Body of pancreas (tissue), 4 donors: ENCODE results near the gene RIMKLA.

Experiments used
- POLR2A ChIP-seq, 3 donors: fragments of 450-650 bp; IDR thresholded peaks; one replicate each; pipeline ENCODE4 v1.6.1; 2016; ENCODE audit warnings: antibody characterized with exemption in 3 of 3, mild to moderate bottlenecking in 2 of 3
- TF ChIP-seq, protein P1 (sequence below), 7 experiments: fragments of 450-650 bp in 4 of 7; fragments of 200-600 bp in 3 of 7; sonication (generic) in 3 of 7; IDR thresholded peaks; one replicate each; pipeline ENCODE4 v1.5.1; 2016 to 2019; ENCODE audit warnings: antibody characterized with exemption in 7 of 7

DNA sequence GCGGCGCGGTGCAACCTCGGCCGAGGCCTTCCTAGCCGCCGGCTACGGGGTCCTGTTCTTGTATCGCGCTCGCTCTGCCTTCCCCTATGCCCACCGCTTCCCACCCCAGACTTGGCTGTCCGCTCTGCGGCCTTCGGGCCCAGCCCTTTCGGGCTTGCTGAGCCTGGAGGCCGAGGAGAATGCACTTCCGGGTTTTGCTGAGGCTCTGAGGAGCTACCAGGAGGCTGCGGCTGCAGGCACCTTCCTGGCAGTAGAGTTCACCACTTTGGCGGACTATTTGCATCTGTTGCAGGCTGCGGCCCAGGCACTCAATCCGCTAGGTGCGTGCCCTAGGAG, 76.1 kb downstream of the RIMKLA start:
- TF ChIP-seq, protein P1, sequence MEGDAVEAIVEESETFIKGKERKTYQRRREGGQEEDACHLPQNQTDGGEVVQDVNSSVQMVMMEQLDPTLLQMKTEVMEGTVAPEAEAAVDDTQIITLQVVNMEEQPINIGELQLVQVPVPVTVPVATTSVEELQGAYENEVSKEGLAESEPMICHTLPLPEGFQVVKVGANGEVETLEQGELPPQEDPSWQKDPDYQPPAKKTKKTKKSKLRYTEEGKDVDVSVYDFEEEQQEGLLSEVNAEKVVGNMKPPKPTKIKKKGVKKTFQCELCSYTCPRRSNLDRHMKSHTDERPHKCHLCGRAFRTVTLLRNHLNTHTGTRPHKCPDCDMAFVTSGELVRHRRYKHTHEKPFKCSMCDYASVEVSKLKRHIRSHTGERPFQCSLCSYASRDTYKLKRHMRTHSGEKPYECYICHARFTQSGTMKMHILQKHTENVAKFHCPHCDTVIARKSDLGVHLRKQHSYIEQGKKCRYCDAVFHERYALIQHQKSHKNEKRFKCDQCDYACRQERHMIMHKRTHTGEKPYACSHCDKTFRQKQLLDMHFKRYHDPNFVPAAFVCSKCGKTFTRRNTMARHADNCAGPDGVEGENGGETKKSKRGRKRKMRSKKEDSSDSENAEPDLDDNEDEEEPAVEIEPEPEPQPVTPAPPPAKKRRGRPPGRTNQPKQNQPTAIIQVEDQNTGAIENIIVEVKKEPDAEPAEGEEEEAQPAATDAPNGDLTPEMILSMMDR (IDR thresholded peaks at IDR 0.05): no peak
- TF ChIP-seq POLR2A (IDR thresholded peaks at IDR 0.05): no peak
